GM12878 (cell line): ENCODE results near the gene PDE6A. TPM values are rescaled to one million over a fixed set of nuclear protein-coding genes. Genes with fewer than 3 reads are reported as not detected.

ENCODE experiments used
- ATAC-seq: fragments of 200-7000 bp; cut with Tn5 transposase; 3 replicates; pipeline ENCODE4 v1.9.1; 2020; ENCODE audit warnings: mild to moderate bottlenecking, moderate library complexity
- BruUV-seq: library from RNA; stranded (reverse); fragments of 400-500 nt; replicated peaks from 2 replicates; lab custom pipeline; 2021; lab: Mats Ljungman, UMichigan
- CTCF ChIA-PET: fragments of 300-600 bp; sonication (Branson Sonifier 250); formaldehyde crosslinking; extraction: SDS; loops from one replicate; lab custom pipeline; 2021; ENCODE audit warnings: inconsistent platforms; lab: Yijun Ruan, JAX
- POLR2A ChIA-PET: fragments of 350-600 bp; formaldehyde crosslinking; extraction: SDS; loops from one replicate; lab custom pipeline; 2021; ENCODE audit warnings: inconsistent platforms; lab: Charles Lee
- RAD21 ChIA-PET: fragments of 300-600 bp; sonication (Branson Sonifier 250); formaldehyde crosslinking; loops from one replicate; lab custom pipeline; 2023; ENCODE audit warnings: antibody characterized with exemption; ENCODE audit not compliant: unreplicated experiment; lab: Charles Lee
- SMC1A ChIA-PET: fragments of 300-600 bp; sonication (Branson Sonifier 250); formaldehyde crosslinking; loops from one replicate; lab custom pipeline; 2023; ENCODE audit not compliant: unreplicated experiment, uncharacterized antibody; lab: Charles Lee
- DNase-seq: peaks from one replicate; pipeline ENCODE4 v3.0.0-alpha.2; 2011; ENCODE audit warnings: low read depth, low spot score
- FAIRE-seq: peaks from 3 replicates; lab custom pipeline; 2011; peaks lifted over from hg19 to GRCh38; lab: Jason Lieb, UNC
- H2AFZ ChIP-seq: 2 replicates; pipeline ENCODE4 v1.6.0; 2011; ENCODE audit warnings: low read depth, low read length, control low read depth; ENCODE audit not compliant: control insufficient read depth
- H3K27ac ChIP-seq: 2 replicates; pipeline ENCODE4 v1.5.1; 2011; ENCODE audit warnings: control low read depth; ENCODE audit not compliant: control insufficient read depth, insufficient read depth
- H3K27me3 ChIP-seq, 2 experiments: replicated peaks in 1 of 2; 2 replicates each; pipeline versions ENCODE4 v1.6.0 to v1.6.1; 2011; ENCODE audit warnings: low read length in 1 of 2; ENCODE audit not compliant: control insufficient read depth in 2 of 2, insufficient read depth in 2 of 2
- H3K36me3 ChIP-seq, 2 experiments: 2 replicates each; pipeline ENCODE4 v1.5.1; 2011; ENCODE audit warnings: low read length in 1 of 2; ENCODE audit not compliant: control insufficient read depth in 2 of 2, insufficient read depth in 2 of 2
- H3K4me1 ChIP-seq: 2 replicates; pipeline ENCODE4 v1.6.1; 2011; ENCODE audit warnings: mild to moderate bottlenecking, low read length, moderate library complexity, mixed read lengths; ENCODE audit not compliant: control insufficient read depth, insufficient read depth
- H3K4me2 ChIP-seq: 2 replicates; pipeline ENCODE4 v1.6.0; 2011; ENCODE audit warnings: control low read depth; ENCODE audit not compliant: control insufficient read depth, insufficient read depth
- H3K4me3 ChIP-seq: fragments of 200-600 bp; sonication (generic); 2 replicates; pipeline ENCODE4 v1.5.1; 2016
- H3K79me2 ChIP-seq: 2 replicates; pipeline ENCODE4 v1.6.0; 2011; ENCODE audit warnings: low read length; ENCODE audit not compliant: control insufficient read depth, insufficient read depth
- H3K9ac ChIP-seq: 2 replicates; pipeline ENCODE4 v1.8.0; 2011; ENCODE audit warnings: low read length, control low read depth, mixed read lengths; ENCODE audit not compliant: control insufficient read depth, insufficient read depth
- H3K9me3 ChIP-seq: replicated peaks from 3 replicates; pipeline ENCODE4 v1.5.1; 2011; ENCODE audit warnings: mild to moderate bottlenecking, low read length; ENCODE audit not compliant: control insufficient read depth, insufficient read depth
- H4K20me1 ChIP-seq: 2 replicates; pipeline ENCODE4 v1.6.0; 2011; ENCODE audit not compliant: control insufficient read depth, insufficient read depth
- BCLAF1 ChIP-seq: fragments of 450-650 bp; IDR thresholded peaks from 2 replicates; pipeline ENCODE4 v1.6.1; 2017; ENCODE audit warnings: antibody characterized with exemption, mild to moderate bottlenecking, moderate library complexity
- E4F1 ChIP-seq: fragments of 450-650 bp; IDR thresholded peaks from 2 replicates; pipeline ENCODE4 v1.6.1; 2018; ENCODE audit warnings: borderline replicate concordance, mild to moderate bottlenecking; ENCODE audit not compliant: partially characterized antibody
- IRF3 ChIP-seq: fragments of 450-650 bp; IDR thresholded peaks from 2 replicates; pipeline ENCODE4 v1.6.1; 2014; ENCODE audit warnings: mild to moderate bottlenecking
- JUNB ChIP-seq: IDR thresholded peaks from 2 replicates; pipeline ENCODE4 v1.6.1; 2016; ENCODE audit warnings: antibody characterized with exemption, mild to moderate bottlenecking
- KDM1A ChIP-seq: fragments of 200-600 bp; sonication (generic); IDR thresholded peaks from 2 replicates; pipeline ENCODE4 v1.6.1; 2016; ENCODE audit warnings: borderline replicate concordance
- NKRF ChIP-seq: fragments of 450-650 bp; conservative IDR thresholded peaks from 2 replicates; pipeline ENCODE4 v1.6.1; 2017; ENCODE audit warnings: mild to moderate bottlenecking, moderate library complexity
- RELA ChIP-seq: fragments of 450-650 bp; IDR thresholded peaks from 2 replicates; pipeline ENCODE4 v1.8.0; 2014; ENCODE audit warnings: borderline replicate concordance; ENCODE audit not compliant: partially characterized antibody
- SMC3 ChIP-seq: IDR thresholded peaks from 2 replicates; pipeline ENCODE4 v1.6.1; 2011; ENCODE audit warnings: low read length, improper control_type of control experiment, borderline replicate concordance
- STAT3 ChIP-seq: IDR thresholded peaks from 2 replicates; pipeline ENCODE4 v1.6.1; 2011; ENCODE audit warnings: low read depth, low read length, improper control_type of control experiment
- ZNF207 ChIP-seq: fragments of 450-650 bp; IDR thresholded peaks from 2 replicates; pipeline ENCODE4 v1.6.1; 2014; ENCODE audit warnings: antibody characterized with exemption, mild to moderate bottlenecking, borderline replicate concordance
- WGBS: methylation state at CpG from one replicate; pipeline ENCODE4 v1.1.6; 2016; ENCODE audit warnings: low lambda C conversion rate; ENCODE audit not compliant: insufficient replicate concordance, insufficient coverage; ENCODE audit errors: missing lambda C conversion rate; 5-methylcytosine and 5-hydroxymethylcytosine counted together
- in situ Hi-C: fragments of 300-500 bp; cut with MboI; formaldehyde crosslinking; loops from 9 replicates; pipeline ENCODE4 v1.14.3; 2018; ENCODE audit warnings: mixed read lengths
- intact Hi-C: fragments of 100-400 bp; cut with micrococcal nuclease; formaldehyde crosslinking; loops from one replicate; pipeline ENCODE4 v1.14.2; 2022; ENCODE audit not compliant: unreplicated experiment
- polyA plus RNA-seq, 11 experiments: library from polyadenylated mRNA; depleted of rRNA in 4 of 11; unstranded in 6 of 11; stranded (reverse) in 5 of 11; fragments of >200 nt; fragmentation: Nextera tagmentation in 4 of 11; fragmentation: Illumina TruSeq in 1 of 11; extraction: Ambion mirVana in 4 of 11; extraction: Trizol in 1 of 11; gene quantifications; 1 replicate in 1 of 11; 2 replicates in 10 of 11; pipeline versions ENCODE4 v1.2.1 to v1.2.3, GENCODE V29; 2011 to 2016; ENCODE audit warnings: inconsistent platforms in 2 of 11, missing spikeins in 2 of 11, low read depth in 1 of 11
- total RNA-seq, 4 experiments: library from RNA; depleted of rRNA in 3 of 4; stranded (reverse); fragments of >200 nt in 3 of 4; fragmentation: Illumina TruSeq in 1 of 4; extraction: Trizol in 1 of 4; gene quantifications; 2 replicates each; pipeline versions ENCODE4 v1.2.1 to v1.2.3, GENCODE V29; 2013 to 2021

PDE6A gene
- total and polyA plus RNA-seq, 10 of the 15 experiments (the other 5 are each of a cell fraction or from before 2014, with no cell fraction given): 0.05 to 0.26 TPM; not detected in 8

DNA sequence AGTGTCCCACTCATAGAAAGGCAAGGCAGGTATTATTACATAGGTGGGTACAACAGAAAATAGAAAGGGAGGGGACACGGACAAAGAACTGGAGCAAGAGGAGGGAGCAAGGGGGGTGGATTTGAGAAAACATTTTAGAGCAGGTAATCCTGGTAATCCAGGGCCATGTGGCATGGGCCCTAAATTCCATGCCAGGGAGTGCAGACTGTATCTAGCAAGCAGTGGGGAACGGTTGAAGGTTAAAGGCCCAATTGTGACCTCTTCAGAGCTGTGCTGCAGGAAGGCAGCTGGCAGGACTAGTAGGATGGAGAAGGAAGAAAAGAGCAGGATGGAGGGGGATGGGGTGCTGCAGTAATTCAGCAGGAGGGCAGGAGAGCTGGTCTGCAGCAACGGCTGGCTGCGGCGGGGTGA is 75.2 kb downstream of the PDE6A start:
- no peak overlapping the region for H3K9ac ChIP-seq
- TF ChIP-seq IRF3 (no peak), JUNB (no peak), E4F1 (no peak), KDM1A (no peak), SMC3 (no peak), STAT3 (no peak), BCLAF1 (no peak), ZNF207 (no peak), NKRF (no peak), RELA (no peak)
- ATAC-seq (no peak), DNase-seq (no peak), FAIRE-seq (no peak)
- BruUV-seq: no TSS peak
- H3K4me1 ChIP-seq: no peaks in the 10 kb centered on the region
- intact Hi-C loops: no loop called here
- RAD21 ChIA-PET: interaction anchor here (0.6 kb wide), 1 partner anchor 23 kb away, joined by 5 read pairs; no protein-coding TSS in a partner anchor
- in situ Hi-C loops: no loop called here
- H3K9me3 ChIP-seq: no peaks in the 10 kb centered on the region
- no peak overlapping the region for H3K4me2 ChIP-seq
- no peak overlapping the region for H3K27ac ChIP-seq
- no peaks in the 10 kb centered on the region for H3K36me3 ChIP-seq
- no peaks in the 10 kb centered on the region; a peak in 1 of 4 replicates for H3K27me3 ChIP-seq
- SMC1A ChIA-PET: interaction anchor here (2.6 kb wide), 1 partner anchor 16 kb away, joined by 8 read pairs; no protein-coding TSS in a partner anchor
- H2AFZ ChIP-seq: no peak overlapping the region
- H4K20me1 ChIP-seq: no peaks in the 10 kb centered on the region
- H3K4me3 ChIP-seq: no peak overlapping the region
- no peaks in the 10 kb centered on the region for H3K79me2 ChIP-seq
- CTCF ChIA-PET: interaction anchor here (9.8 kb wide), 1 partner anchor 17 kb away, joined by 90 read pairs; no protein-coding TSS in a partner anchor
- WGBS: 83% methylated on average over 5 of the region's 5 CpGs
- POLR2A ChIA-PET: no interaction called here
